ENCODE results near the gene CAGE1.

DNA sequence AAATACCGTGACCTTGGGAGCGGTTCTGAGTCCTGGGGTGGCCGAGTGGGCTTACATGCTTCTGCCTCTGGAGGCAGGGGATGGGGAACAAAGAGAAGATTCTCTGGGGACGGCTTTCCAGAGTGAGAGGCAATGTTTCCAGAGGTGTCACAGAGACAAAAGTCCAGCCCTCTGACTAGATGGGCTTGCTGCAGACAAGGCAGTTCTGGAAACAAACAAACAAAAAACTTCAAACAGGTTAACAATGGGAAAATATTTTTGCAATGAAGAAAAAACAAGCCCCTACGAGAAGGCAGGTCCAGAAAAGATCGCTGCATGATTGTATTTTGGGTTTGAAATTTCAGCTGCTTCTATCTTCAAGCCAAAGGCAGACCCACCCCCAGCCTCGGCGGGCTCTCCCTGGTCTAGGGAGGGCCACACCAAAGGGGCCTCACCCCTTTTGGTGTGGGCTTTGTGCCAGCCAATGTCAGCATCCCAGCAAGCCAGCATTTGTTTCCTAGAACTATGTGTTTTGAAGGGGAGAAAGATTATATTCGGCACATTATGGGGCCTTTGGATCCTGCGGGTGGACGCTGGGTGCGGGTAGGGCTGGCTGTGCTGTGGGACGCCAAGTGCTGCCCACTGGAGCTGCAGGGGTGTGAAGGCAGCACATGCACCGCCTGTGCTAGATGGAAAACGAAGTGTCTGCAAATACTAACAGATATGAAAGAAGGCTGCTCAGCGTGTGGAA is 43.0 kb upstream of the CAGE1 start:
- no peak for TF ChIP-seq EZH2phosphoT487 (IDR thresholded peaks at IDR 0.05; ENCODE audit: insufficient read depth, low read depth)
- TF ChIP-seq EZH2 (IDR thresholded peaks at IDR 0.05; ENCODE audit: insufficient read depth, poor library complexity, severe bottlenecking) = no peak
